Activated CD4-positive, alpha-beta T cell treated with anti-CD3 and anti-CD28 coated beads, Interleukin-2, amount 10 ng/mL, durations not matched to agents 24 days and 14 days (primary cell): Measurements from ENCODE around the gene PIAS3. TPM values are rescaled to one million over a fixed set of nuclear protein-coding genes. Genes with fewer than 3 reads are reported as not detected.
"Not testable (repeated sequence)": the region's sequence is repeated elsewhere in the genome, so short reads cannot be mapped to it uniquely, and the experiment has no call there.

ENCODE experiments used
- DNase-seq: peaks from one replicate; pipeline ENCODE4 v3.0.0; 2022
- H3K27ac Mint-ChIP-seq: one replicate; pipeline ENCODE4 v1.8.0; 2022; ENCODE audit warnings: mild to moderate bottlenecking, mixed read lengths
- H3K27me3 Mint-ChIP-seq: one replicate; pipeline ENCODE4 v1.8.0; 2022; ENCODE audit warnings: mixed read lengths
- H3K36me3 Mint-ChIP-seq: one replicate; pipeline ENCODE4 v1.8.0; 2022; ENCODE audit warnings: low read depth, mild to moderate bottlenecking, mixed read lengths
- H3K4me1 Mint-ChIP-seq: one replicate; pipeline ENCODE4 v1.8.0; 2021; ENCODE audit warnings: mixed read lengths
- H3K4me3 Mint-ChIP-seq: one replicate; pipeline ENCODE4 v1.8.0; 2022; ENCODE audit warnings: mild to moderate bottlenecking, moderate library complexity, mixed read lengths
- H3K9me3 Mint-ChIP-seq: one replicate; pipeline ENCODE4 v1.8.0; 2021; ENCODE audit warnings: mixed read lengths
- intact Hi-C: fragments of 100-400 bp; cut with micrococcal nuclease; formaldehyde crosslinking; loops from one replicate; pipeline ENCODE4 v1.15.1; 2023
- total RNA-seq: library from RNA; stranded (reverse); gene quantifications from 2 replicates; pipeline ENCODE4 v1.2.3, GENCODE V29; 2022

PIAS3 gene
- total RNA-seq, 1 donor from 2014 or later: 19.1 TPM

DNA sequence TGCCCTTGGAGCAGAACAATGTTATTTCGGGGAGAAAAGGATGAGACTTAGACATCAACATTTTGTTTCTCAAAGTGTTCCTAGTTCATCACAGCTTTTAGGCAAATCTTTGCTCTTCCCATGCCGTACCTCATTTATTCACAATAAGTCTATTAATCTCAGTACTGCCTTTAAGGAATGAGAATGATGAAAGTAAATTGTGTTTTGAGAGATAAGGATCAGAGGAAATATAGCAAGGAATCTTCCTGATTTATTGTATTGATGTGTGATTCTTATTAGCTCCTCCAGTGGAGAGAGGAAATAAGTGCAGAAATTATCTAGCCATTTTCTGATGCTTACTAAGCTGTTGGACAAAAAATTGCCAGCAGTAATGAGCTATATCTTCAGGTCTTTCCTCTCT, 32.9 kb downstream of the PIAS3 start:
- no peaks in the 10 kb centered on the region for H3K9me3 Mint-ChIP-seq
- no peaks in the 10 kb centered on the region for H3K27me3 Mint-ChIP-seq

DNA sequence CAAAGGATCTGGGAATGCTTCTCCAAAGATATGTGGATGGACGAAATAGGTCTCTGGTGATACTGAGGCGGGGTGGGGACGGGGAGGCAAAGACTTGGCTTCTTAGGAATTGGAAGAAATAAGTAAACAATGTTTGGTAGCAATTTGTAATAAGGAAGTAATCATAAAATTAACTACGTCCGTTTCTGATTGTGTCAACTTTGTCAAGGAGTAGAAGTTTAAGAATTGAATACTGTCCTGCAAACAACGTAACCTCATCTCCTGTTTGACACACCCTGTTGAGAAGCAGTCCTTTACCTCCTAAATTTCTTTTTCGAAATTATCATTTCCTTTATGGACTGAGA, 34.4 kb downstream of the PIAS3 start:
- Mint-ChIP-seq H3K36me3 (peaks cover 41% of the 10 kb centered on the region), H3K9me3 (no peaks in the 10 kb centered on the region), H3K4me1 (peaks cover 41% of the 10 kb centered on the region), H3K27ac (peak overlapping the region; percentile 93), H3K27me3 (no peaks in the 10 kb centered on the region), H3K4me3 (peak overlapping the region; percentile 91)
- intact Hi-C loops: loop anchor here (2.0 to 10.0 kb wide), 2 partner anchors 34 to 50 kb away; partner anchors contain the start of gene PIAS3
- DNase-seq: no peak

More for the DNA sequence above, 32.9 kb downstream of the PIAS3 start:
- H3K27ac Mint-ChIP-seq: no peak overlapping the region
- intact Hi-C loops: loop anchor here (10.0 kb wide), 1 partner anchor 51 kb away; no protein-coding TSS in a partner anchor
- peaks cover 54% of the 10 kb centered on the region for H3K36me3 Mint-ChIP-seq
- H3K4me3 Mint-ChIP-seq: peak overlapping the region; percentile 91
- peaks cover 41% of the 10 kb centered on the region for H3K4me1 Mint-ChIP-seq
- no peak for DNase-seq

DNA sequence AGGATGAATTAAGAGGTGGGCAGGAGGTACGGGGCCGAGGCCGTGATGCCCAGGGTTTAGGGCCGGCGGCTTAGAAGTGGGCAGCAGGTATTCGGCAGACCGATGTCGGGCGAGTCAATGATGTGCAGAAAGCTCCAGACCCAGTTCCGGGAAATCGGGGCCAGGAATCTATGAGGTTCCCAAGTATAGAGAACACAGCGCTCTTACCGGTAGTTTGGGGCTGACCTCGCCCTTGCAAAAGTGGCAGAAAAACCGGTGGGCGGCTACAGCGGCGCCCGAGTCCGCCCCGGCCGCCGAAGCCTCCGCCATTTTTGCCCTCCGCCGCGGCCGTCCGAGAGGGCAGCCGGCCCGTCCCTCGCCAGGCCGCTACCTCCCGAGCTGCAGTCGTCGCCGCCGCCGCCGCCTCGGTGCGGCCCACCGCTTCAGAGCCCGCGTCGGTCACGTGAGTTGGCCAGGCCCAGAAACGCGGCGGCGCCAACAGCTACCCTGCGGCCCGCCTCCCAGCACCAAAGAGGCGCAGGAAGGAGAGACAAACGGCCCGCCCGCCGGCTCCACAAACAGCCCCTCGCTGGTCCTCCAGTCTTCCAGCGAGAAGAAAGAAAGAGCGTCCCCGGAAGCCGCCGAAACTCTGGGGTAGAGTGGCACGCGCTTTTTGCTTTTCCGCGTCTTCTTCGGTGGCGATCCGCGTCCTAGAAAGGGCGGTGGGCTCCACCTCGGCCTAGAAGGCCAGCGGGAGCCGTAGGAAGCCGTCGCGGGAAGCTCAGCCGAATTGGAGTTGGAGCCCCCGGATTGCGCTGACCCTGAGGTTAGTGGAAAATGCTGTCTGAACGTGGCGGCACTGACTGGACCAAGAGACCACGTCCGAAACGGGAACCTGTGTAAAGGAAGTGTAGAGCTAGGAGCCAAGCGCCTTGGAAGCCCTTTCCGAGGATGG, 35.0 kb downstream of the PIAS3 start, which contains the start of the genes POLR3C and RNF115:
TSS of gene POLR3C (plus strand) at position 636 of the 934 bp plus-strand sequence. CDS start 1,577 bp downstream, outside the sequence.
TSS of gene RNF115 (minus strand) at position 531 of the 934 bp plus-strand sequence. CDS start at position 309, 222 bp downstream.
- intact Hi-C loops: loop anchor here (2.0 to 10.0 kb wide), 2 partner anchors 35 to 49 kb away; partner anchors contain the start of gene PIAS3
- Mint-ChIP-seq H3K27ac (peak within 1 kb of the TSS; percentile 93), H3K4me1 (peaks cover 40% of the 10 kb centered on the region), H3K27me3 (no peaks in the 10 kb centered on the region), H3K36me3 (peaks cover 38% of the 10 kb centered on the region), H3K4me3 (peak within 1 kb of the TSS; percentile 91), H3K9me3 (no peaks in the 10 kb centered on the region)
- peak; percentile 96 for DNase-seq

DNA sequence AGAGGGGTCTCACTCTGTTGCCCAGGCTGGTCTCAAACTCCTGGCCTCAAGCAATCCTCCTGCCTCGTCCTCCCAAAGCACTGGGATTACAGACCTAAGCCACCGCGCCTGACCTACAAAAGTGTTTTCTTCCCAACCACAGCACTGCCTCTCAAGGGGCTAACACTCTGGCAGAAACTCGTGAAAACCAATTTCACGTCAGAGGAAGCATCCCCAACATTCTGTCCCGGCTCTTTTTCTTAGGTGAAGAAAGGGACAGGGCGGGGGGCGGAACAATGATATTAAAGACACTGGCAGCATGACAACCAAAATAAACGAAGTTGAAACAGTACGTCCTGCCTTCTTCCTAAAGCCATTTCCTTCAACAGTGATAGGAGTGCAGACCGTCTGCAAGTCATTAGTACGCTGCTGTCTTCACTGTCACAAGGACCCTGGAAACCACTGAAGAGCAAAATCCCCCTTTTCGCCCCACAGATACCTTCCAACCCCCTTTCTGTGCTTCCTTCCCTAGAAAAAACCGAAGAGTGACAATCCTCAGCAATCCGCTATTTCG, 36.0 kb downstream of the PIAS3 start:
- intact Hi-C loops: loop anchor here (10.0 kb wide), 1 partner anchor 48 kb away; no protein-coding TSS in a partner anchor

DNA sequence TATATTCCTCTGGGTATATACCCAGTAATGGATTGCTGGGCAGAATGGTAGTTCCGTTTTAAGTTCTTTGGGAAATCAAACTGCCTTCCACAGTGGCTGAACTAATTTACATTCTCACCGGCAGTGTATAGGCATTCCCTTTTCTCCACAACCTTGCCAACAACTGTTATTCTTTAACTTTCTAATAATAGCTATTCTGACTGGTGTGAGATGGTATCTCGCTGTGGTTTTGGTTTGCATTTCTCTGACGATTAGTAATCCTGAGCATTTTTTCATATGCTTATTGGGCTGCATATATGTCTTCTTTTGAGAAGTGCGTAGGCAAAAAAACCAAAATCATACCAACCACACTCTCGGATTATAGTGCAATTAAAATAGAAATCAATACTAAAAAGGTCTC, 40.8 kb downstream of the PIAS3 start:
- H3K9me3 Mint-ChIP-seq, H3K4me3 Mint-ChIP-seq, intact Hi-C loops, H3K4me1 Mint-ChIP-seq, H3K36me3 Mint-ChIP-seq, H3K27me3 Mint-ChIP-seq, H3K27ac Mint-ChIP-seq: not testable (repeated sequence)
- DNase-seq: peak; percentile 45

More for the DNA sequence above, 36.0 kb downstream of the PIAS3 start:
- H3K9me3 Mint-ChIP-seq, H3K27me3 Mint-ChIP-seq, H3K4me3 Mint-ChIP-seq: not testable (repeated sequence)
- H3K36me3 Mint-ChIP-seq: peaks cover 28% of the 10 kb centered on the region
- peaks cover 31% of the 10 kb centered on the region for H3K4me1 Mint-ChIP-seq
- DNase-seq: peak; percentile 56
- peak overlapping the region; percentile 34 for H3K27ac Mint-ChIP-seq

DNA sequence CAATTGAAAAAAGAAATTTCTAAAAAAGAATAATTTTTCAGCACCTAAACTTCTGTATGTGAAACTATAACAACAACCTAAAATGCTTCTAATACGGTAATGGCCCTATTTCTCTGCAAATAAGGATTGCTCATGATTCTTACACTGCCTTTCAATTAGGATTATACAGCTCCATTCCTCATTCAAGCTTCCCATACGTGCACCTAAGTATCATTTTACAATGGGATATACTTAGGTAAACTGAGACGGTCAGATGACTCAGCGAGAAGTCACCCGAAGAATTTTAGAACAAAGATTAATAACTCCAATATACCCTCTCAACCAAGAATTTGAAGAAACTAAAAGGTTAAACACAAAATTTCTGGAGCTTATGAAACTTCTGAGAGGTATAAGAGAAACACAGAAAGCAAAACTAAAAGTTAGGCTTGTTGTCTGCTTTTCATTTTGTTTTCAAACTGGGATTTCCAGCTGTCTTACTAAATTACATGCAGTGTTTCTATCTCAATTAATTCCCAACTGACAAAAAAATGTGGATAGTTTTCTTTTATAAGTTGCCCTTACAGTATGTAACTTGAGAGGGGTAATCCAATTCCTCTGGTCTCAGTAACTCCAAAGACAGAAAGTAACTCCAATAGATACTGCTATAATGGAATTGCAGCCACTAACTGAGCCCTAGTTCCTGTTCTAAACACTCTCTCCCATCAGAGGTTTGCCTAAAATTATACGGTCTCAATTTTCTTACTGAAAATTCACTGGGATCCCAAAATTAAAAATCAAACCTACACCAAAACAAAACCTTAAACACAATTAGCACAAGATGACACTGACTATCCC, 45.7 kb downstream of the PIAS3 start:
- H3K27me3 Mint-ChIP-seq, intact Hi-C loops, H3K4me3 Mint-ChIP-seq, H3K36me3 Mint-ChIP-seq, H3K27ac Mint-ChIP-seq, DNase-seq, H3K4me1 Mint-ChIP-seq, H3K9me3 Mint-ChIP-seq: not testable (repeated sequence)

DNA sequence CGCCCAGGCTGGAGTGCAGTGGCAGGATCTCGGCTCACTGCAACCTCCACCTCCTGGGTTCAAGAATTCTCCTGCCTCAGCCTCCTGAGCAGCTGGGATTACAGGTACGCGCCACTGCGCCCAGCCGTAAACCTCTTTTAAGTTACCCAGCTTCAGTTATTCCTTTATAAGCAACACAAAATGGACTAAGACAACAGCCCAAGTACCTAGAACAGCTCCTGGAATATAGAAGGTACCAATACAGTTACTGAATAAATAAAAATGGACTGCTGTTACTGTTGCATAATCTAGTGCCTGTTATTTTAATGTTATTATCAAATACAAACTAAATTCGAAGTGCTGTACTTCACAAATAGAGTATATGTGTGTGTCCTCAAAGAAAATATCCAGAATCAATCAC, 52.0 kb downstream of the PIAS3 start:
- Mint-ChIP-seq H3K27ac (no peak overlapping the region), H3K4me1 (peaks cover 12% of the 10 kb centered on the region), H3K27me3 (no peaks in the 10 kb centered on the region), H3K9me3 (no peaks in the 10 kb centered on the region), H3K36me3 (peaks cover 11% of the 10 kb centered on the region), H3K4me3 (no peak overlapping the region)
- intact Hi-C loops: no loop called here
- DNase-seq: peak; percentile 20

DNA sequence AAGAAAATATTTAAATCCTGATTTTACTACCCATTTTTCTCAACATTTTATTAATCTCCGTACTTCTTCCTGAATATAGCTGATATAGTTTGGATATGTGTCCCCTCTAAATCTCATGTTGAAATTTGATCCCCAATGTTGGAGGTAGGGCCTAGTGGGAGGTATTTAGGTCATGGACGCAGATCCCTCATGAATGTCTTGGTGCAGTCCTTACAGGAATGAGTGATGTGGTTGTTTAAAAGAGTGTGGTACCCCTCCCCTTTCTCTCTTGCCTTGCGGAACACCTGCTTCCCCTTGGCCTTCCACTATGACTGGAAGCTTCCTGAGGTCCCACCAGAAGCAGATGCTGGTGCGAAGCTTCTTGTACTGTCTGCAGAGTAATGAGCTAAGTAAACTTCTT, 52.5 kb downstream of the PIAS3 start:
- peaks cover 14% of the 10 kb centered on the region for H3K36me3 Mint-ChIP-seq
- H3K27me3 Mint-ChIP-seq: no peaks in the 10 kb centered on the region
- no peak overlapping the region for H3K4me3 Mint-ChIP-seq
- intact Hi-C loops: no loop called here
- H3K4me1 Mint-ChIP-seq: peaks cover 12% of the 10 kb centered on the region
- no peak overlapping the region for H3K27ac Mint-ChIP-seq
- no peaks in the 10 kb centered on the region for H3K9me3 Mint-ChIP-seq
- no peak for DNase-seq

DNA sequence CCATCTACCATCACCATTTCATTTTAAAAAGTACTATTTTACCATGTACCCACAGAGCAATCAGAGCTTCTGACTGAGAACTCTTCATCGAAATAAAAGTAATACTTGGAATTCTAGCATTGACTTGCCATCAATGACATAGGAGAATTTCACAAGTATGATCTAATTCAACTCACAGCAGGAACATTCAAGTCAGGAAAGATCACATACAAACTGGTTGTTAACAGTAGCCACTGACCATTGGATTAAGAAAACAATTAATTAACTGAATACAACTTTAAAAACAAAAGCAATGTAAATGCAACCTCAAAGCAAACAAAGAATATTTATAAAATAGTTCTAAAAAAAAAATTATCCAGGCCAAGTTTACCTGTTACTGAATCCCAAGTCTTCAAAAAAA, 53.8 kb downstream of the PIAS3 start:
- intact Hi-C loops: no loop called here
- Mint-ChIP-seq H3K36me3 (peaks cover 19% of the 10 kb centered on the region), H3K27ac (no peak overlapping the region), H3K9me3 (no peaks in the 10 kb centered on the region), H3K4me3 (no peak overlapping the region), H3K27me3 (no peaks in the 10 kb centered on the region), H3K4me1 (peaks cover 15% of the 10 kb centered on the region)
- DNase-seq: no peak

DNA sequence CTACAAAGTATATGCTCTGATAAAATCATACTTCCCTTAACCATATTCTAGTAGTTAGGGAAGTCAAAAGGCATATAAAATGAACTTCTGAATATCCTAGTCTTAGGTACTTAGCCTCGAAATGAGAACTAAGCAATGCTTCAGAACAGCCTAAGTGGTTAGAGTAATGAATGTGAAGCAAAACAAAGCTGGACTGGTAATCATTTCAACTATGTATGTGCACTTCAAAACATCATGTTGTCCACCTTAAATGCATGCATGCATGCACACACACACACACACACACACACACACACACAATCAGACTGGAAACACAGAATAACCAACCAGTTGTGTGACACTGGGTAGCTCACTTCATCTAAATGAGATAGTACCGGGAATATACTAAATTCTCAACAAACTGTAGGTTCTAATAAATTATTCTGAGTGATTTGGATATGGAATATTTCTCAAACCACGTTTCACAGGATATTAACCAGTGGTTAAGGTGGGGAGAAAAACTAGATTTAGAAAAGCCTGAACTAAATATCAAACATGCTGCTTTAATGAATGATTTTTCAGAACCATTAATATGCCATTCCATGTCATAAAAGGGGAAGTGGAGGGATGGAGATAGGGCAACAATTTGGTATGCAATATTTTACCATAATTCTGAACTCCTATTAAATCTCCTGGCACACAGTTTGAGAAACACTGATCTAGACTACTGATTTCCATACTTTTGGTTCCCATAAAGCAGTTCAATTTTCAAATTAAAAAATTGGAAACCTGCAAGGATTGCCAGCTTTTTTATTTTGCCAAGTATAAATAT, 54.4 kb downstream of the PIAS3 start:
- H3K27ac Mint-ChIP-seq: no peak overlapping the region
- peaks cover 6% of the 10 kb centered on the region for H3K9me3 Mint-ChIP-seq
- peaks cover 24% of the 10 kb centered on the region for H3K36me3 Mint-ChIP-seq
- intact Hi-C loops: no loop called here
- H3K4me3 Mint-ChIP-seq: no peak overlapping the region
- peaks cover 15% of the 10 kb centered on the region for H3K4me1 Mint-ChIP-seq
- H3K27me3 Mint-ChIP-seq: no peaks in the 10 kb centered on the region
- no peak for DNase-seq

DNA sequence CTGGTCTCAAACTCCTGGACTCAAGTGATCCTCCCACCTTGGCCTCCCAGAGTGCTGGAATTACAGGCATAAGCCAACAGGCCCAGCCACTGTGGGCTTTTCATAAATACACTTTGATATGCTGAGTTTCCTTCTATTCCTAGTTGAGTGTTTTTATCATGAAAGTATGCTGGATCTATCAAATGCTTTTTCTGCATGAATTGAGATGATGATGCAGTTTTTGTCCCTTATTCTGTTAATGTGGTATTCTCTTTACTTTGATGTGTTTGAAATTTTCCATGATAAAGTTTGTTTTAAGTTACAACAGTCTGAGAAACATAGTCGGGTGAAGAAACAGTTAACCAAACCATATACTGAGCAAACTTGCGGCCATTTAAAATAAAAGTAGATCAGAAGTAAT, 59.1 kb downstream of the PIAS3 start:
- peaks cover 53% of the 10 kb centered on the region for H3K36me3 Mint-ChIP-seq
- no peaks in the 10 kb centered on the region for H3K27me3 Mint-ChIP-seq
- intact Hi-C loops: no loop called here

More for the DNA sequence above, 59.1 kb downstream of the PIAS3 start:
- no peak overlapping the region for H3K27ac Mint-ChIP-seq
- no peak overlapping the region for H3K4me3 Mint-ChIP-seq
- H3K4me1 Mint-ChIP-seq: peaks cover 15% of the 10 kb centered on the region
- H3K9me3 Mint-ChIP-seq: peaks cover 27% of the 10 kb centered on the region
- no peak for DNase-seq
